Nephron (organoid): ENCODE measurements around the gene SFRP4.
A peak's percentile ranks its signal among the peaks of the same experiment; 100 is the strongest.
"Not testable (repeated sequence)": the region's sequence is repeated elsewhere in the genome, so short reads cannot be mapped to it uniquely, and the experiment has no call there.

ENCODE experiments used
- H3K27ac Mint-ChIP-seq, 3 experiments: 2 replicates each; pipeline ENCODE4 v1.8.0; 2020; ENCODE audit warnings: mixed read lengths in 3 of 3, mild to moderate bottlenecking in 2 of 3, moderate library complexity in 1 of 3
- H3K27me3 Mint-ChIP-seq: 2 replicates; pipeline ENCODE4 v1.8.0; 2021; ENCODE audit warnings: low read depth, mild to moderate bottlenecking, moderate library complexity, mixed read lengths
- H3K36me3 Mint-ChIP-seq: 2 replicates; pipeline ENCODE4 v1.8.0; 2020; ENCODE audit warnings: low read depth, mixed read lengths
- H3K4me1 Mint-ChIP-seq: 2 replicates; pipeline ENCODE4 v1.8.0; 2020; ENCODE audit warnings: mixed read lengths
- H3K4me3 Mint-ChIP-seq, 3 experiments: 2 replicates each; pipeline ENCODE4 v1.8.0; 2020; ENCODE audit warnings: mild to moderate bottlenecking in 3 of 3, mixed read lengths in 3 of 3, moderate library complexity in 2 of 3
- H3K9me3 Mint-ChIP-seq: 2 replicates; pipeline ENCODE4 v1.8.0; 2020; ENCODE audit warnings: mixed read lengths
- CTCF ChIP-seq, 3 experiments: fragments of 200-600 bp; sonication (generic); IDR thresholded peaks; one replicate each; pipeline ENCODE4 v1.5.0; 2021; ENCODE audit warnings: antibody characterized with exemption in 3 of 3; ENCODE audit not compliant: unreplicated experiment in 3 of 3

The SFRP4 gene

GRCh38 chr7:37956791-37957190 lies 40.2 kb upstream of the SFRP4 start:
- Mint-ChIP-seq H3K36me3 (no peaks in the 10 kb centered on the region), H3K27me3 (no peaks in the 10 kb centered on the region), H3K27ac (no peak overlapping the region), H3K4me1 (no peaks in the 10 kb centered on the region), H3K4me3 (no peak overlapping the region), H3K9me3 (no peaks in the 10 kb centered on the region)
- TF ChIP-seq CTCF (IDR thresholded peaks at IDR 0.05; ENCODE audit: unreplicated experiment in 3 of 3) = no peak

- H3K36me3 Mint-ChIP-seq, H3K27me3 Mint-ChIP-seq: not testable (repeated sequence)
Measured at GRCh38 chr7:37954217-37954616, 37.6 kb upstream of the SFRP4 start.

GRCh38 chr7:37952240-37952639 lies 35.6 kb upstream of the SFRP4 start:
- peaks cover 9% of the 10 kb centered on the region for H3K4me1 Mint-ChIP-seq
- no peak overlapping the region for H3K4me3 Mint-ChIP-seq

More at GRCh38 chr7:37954217-37954616, 37.6 kb upstream of the SFRP4 start:
- not testable (repeated sequence) for H3K4me3 Mint-ChIP-seq, H3K9me3 Mint-ChIP-seq, H3K27ac Mint-ChIP-seq, H3K4me1 Mint-ChIP-seq

GRCh38 chr7:37947941-37948210 lies 31.3 kb upstream of the SFRP4 start:
- Mint-ChIP-seq H3K36me3 (no peaks in the 10 kb centered on the region), H3K27me3 (no peaks in the 10 kb centered on the region), H3K27ac (peak overlapping the region in 1 of 3 experiments; percentile 17), H3K4me3 (no peak overlapping the region), H3K9me3 (no peaks in the 10 kb centered on the region), H3K4me1 (peaks cover 31% of the 10 kb centered on the region)
- no peak for TF ChIP-seq CTCF (IDR thresholded peaks at IDR 0.05; ENCODE audit: unreplicated experiment in 3 of 3)

More at GRCh38 chr7:37952240-37952639, 35.6 kb upstream of the SFRP4 start:
- Mint-ChIP-seq H3K27ac (no peak overlapping the region), H3K9me3 (no peaks in the 10 kb centered on the region), H3K27me3 (no peaks in the 10 kb centered on the region), H3K36me3 (no peaks in the 10 kb centered on the region)
- no peak for TF ChIP-seq CTCF (IDR thresholded peaks at IDR 0.05; ENCODE audit: unreplicated experiment in 3 of 3)

GRCh38 chr7:37947138-37947940 lies 30.7 kb upstream of the SFRP4 start:
- no peaks in the 10 kb centered on the region for H3K9me3 Mint-ChIP-seq

GRCh38 chr7:37945336-37945735 lies 28.7 kb upstream of the SFRP4 start:
- H3K27me3 Mint-ChIP-seq = no peaks in the 10 kb centered on the region
- no peak for TF ChIP-seq CTCF (IDR thresholded peaks at IDR 0.05; ENCODE audit: unreplicated experiment in 3 of 3)
- no peaks in the 10 kb centered on the region for H3K9me3 Mint-ChIP-seq
- peaks cover 37% of the 10 kb centered on the region for H3K4me1 Mint-ChIP-seq
- no peaks in the 10 kb centered on the region for H3K36me3 Mint-ChIP-seq
- no peak overlapping the region for H3K4me3 Mint-ChIP-seq
- H3K27ac Mint-ChIP-seq = no peak overlapping the region

More at GRCh38 chr7:37947138-37947940, 30.7 kb upstream of the SFRP4 start:
- Mint-ChIP-seq H3K36me3 (no peaks in the 10 kb centered on the region), H3K4me1 (peaks cover 33% of the 10 kb centered on the region), H3K27me3 (no peaks in the 10 kb centered on the region), H3K4me3 (no peak overlapping the region), H3K27ac (peak overlapping the region in 1 of 3 experiments; percentile 17)
- no peak for TF ChIP-seq CTCF (IDR thresholded peaks at IDR 0.05; ENCODE audit: unreplicated experiment in 3 of 3)
